Lower lobe of right lung (tissue), 2 donors: Measurements from ENCODE around the gene PPIL4. TPM values are rescaled to one million over a fixed set of nuclear protein-coding genes. Genes with fewer than 3 reads are reported as not detected.
A peak's percentile ranks its signal among the peaks of the same experiment; 100 is the strongest.
"Not testable (repeated sequence)": the region's sequence is repeated elsewhere in the genome, so short reads cannot be mapped to it uniquely, and the experiment has no call there.

Experiments used
- ATAC-seq, 2 donors: fragments of 200-7000 bp; cut with Tn5 transposase; one replicate each; pipeline ENCODE4 v1.9.1; 2020 to 2022; ENCODE audit warnings: mild to moderate bottlenecking in 2 of 2, moderate library complexity in 2 of 2
- DNase-seq: peaks from one replicate; pipeline ENCODE4 v3.0.0-alpha.2; 2020
- H3K27ac ChIP-seq: fragments of 200-600 bp; one replicate; pipeline ENCODE4 v1.8.0; 2022
- H3K27me3 ChIP-seq: fragments of 200-600 bp; one replicate; pipeline ENCODE4 v1.8.0; 2022; ENCODE audit warnings: low read depth
- H3K36me3 ChIP-seq: fragments of 200-600 bp; one replicate; pipeline ENCODE4 v1.8.0; 2022; ENCODE audit warnings: mild to moderate bottlenecking
- H3K4me1 ChIP-seq: fragments of 200-600 bp; one replicate; pipeline ENCODE4 v1.8.0; 2022
- H3K4me3 ChIP-seq: fragments of 200-600 bp; one replicate; pipeline ENCODE4 v1.8.0; 2022; ENCODE audit warnings: mild to moderate bottlenecking
- H3K9me3 ChIP-seq: fragments of 200-600 bp; one replicate; pipeline ENCODE4 v1.8.0; 2022
- CTCF ChIP-seq: fragments of 200-600 bp; IDR thresholded peaks from one replicate; pipeline ENCODE4 v1.8.0; 2022; ENCODE audit warnings: antibody characterized with exemption, mild to moderate bottlenecking
- intact Hi-C: fragments of 100-400 bp; cut with DNase I; formaldehyde crosslinking; loops from one replicate; pipeline ENCODE4 v1.11.0; 2022
- total RNA-seq: library from RNA; stranded (reverse); fragmentation: NEBNext Ultra II Directional; extraction: Animal tissue kit (Norgen Biotek cat#: 25700); gene quantifications from one replicate; pipeline ENCODE4 v1.2.1, GENCODE V29; 2021
- donor health status: DM: no; HTN: yes; CAD: no; lungs with severe emphysema.

The PPIL4 gene
- total RNA-seq, 1 donor from 2014 or later: 28.9 TPM

DNA sequence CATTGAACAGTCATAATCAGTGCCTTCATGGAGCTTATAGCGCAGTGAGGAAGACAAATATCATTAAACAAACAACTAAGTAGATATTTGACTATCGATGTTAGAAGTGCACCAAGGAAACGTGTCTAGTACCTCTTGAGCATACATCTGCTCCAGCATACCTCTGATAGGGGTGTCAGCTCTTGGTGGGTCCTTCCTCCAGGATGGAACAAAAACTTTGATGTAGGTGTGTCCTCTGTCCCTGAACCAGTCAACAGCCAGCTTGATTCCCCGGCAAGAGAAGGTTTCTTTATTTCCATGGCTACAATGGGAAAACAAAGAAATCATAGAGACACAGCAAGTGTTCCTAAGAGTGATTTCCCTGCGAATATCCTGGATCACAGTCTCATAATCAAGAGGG, 84.2 kb downstream of the PPIL4 start:
- peak; percentile 57 to 58 for ATAC-seq
- Histone ChIP-seq H3K27ac (no peak overlapping the region), H3K27me3 (no peaks in the 10 kb centered on the region), H3K4me1 (no peaks in the 10 kb centered on the region), H3K9me3 (no peaks in the 10 kb centered on the region), H3K36me3 (peaks cover 4% of the 10 kb centered on the region), H3K4me3 (no peak overlapping the region)
- TF ChIP-seq CTCF: no peak
- DNase-seq: no peak
- intact Hi-C loops: no loop called here

- H3K36me3 ChIP-seq, DNase-seq, intact Hi-C loops, H3K27ac ChIP-seq, H3K27me3 ChIP-seq, H3K4me1 ChIP-seq, H3K9me3 ChIP-seq, H3K4me3 ChIP-seq: not testable (repeated sequence)
- ATAC-seq: peak in 1 of 2 donors; percentile 77
Observed at GRCh38 chr6:149460249-149460648, 85.6 kb downstream of the PPIL4 start.

DNA sequence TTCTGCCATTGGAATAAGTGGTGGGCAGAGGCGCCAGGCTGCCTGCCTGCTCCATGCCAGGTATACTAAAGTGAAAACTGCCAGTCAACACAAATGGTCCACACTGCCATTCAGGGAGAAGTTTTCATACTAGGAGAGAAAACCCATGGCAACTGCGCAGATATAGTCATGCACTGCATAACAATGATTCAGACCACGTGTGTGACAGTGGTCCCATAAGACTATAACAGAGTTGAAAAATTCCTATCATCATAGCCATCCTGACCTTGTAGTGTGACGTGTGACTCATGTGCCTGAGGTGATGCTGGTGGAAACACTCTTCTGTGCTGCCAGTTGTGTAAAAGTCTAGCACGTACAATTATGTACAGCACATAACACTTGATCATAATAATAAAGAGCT, 86.1 kb downstream of the PPIL4 start:
- Histone ChIP-seq H3K27me3 (no peaks in the 10 kb centered on the region), H3K9me3 (no peaks in the 10 kb centered on the region), H3K4me1 (peaks cover 11% of the 10 kb centered on the region), H3K4me3 (no peak overlapping the region), H3K27ac (no peak overlapping the region), H3K36me3 (peaks cover 4% of the 10 kb centered on the region)
- intact Hi-C loops: no loop called here
- ATAC-seq (peak in 1 of 2 donors; percentile 35), DNase-seq (no peak)
- no peak for TF ChIP-seq CTCF

DNA sequence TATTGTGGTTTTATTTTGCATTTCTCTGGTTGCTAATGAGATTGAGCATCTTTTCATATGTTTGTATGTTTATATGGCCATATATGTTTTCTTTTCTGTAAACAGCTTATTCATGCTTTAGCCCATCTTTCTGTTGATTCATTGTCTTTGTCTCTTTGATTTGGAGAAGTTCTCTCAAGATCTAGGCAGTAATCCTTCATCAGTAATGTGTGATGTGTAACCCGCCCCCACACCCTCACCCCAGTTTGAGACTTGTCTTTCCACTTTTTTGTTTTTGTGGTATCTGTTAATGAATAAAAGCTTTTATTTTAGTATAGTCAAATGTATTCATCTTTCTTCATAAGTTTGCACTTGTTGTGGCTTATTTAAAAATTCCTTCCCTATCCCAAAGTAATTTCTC, 87.0 kb downstream of the PPIL4 start:
- Histone ChIP-seq H3K4me1 (peaks cover 20% of the 10 kb centered on the region), H3K27me3 (no peaks in the 10 kb centered on the region), H3K36me3 (peaks cover 4% of the 10 kb centered on the region), H3K4me3 (no peak overlapping the region), H3K27ac (no peak overlapping the region), H3K9me3 (no peaks in the 10 kb centered on the region)
- DNase-seq (no peak), ATAC-seq (no peak)
- TF ChIP-seq CTCF: no peak
- intact Hi-C loops: no loop called here

DNA sequence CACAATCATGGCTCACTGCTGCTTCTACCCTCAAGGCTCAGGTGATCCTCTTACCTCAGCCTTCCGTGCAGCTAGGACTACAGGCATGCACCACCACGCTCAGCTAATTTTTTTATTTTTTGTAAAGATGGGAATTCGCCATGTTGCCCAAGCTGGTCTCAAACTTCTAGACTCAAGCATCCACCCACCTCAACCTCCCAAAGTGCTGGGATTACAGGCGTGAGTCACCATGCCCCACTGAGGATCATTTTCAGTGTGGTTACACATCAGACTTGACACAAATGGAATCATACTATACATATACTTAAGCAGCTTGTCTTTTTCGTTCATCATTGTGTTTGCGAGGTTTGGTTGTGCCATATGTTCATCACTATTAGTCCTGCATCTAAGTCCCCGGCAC, 87.6 kb downstream of the PPIL4 start:
- intact Hi-C loops: no loop called here
- TF ChIP-seq CTCF: no peak
- ATAC-seq: no peak

GRCh38 chr6:149457316-149457884, 88.4 kb downstream of the PPIL4 start:
- Histone ChIP-seq H3K4me1 (peaks cover 29% of the 10 kb centered on the region), H3K4me3 (no peak overlapping the region), H3K36me3 (peaks cover 4% of the 10 kb centered on the region), H3K27me3 (no peaks in the 10 kb centered on the region), H3K9me3 (no peaks in the 10 kb centered on the region), H3K27ac (no peak overlapping the region)
- DNase-seq: no peak
- intact Hi-C loops: no loop called here
- TF ChIP-seq CTCF: no peak
- no peak for ATAC-seq

More for the DNA sequence above, 87.6 kb downstream of the PPIL4 start:
- Histone ChIP-seq H3K4me1 (peaks cover 27% of the 10 kb centered on the region), H3K27me3 (no peaks in the 10 kb centered on the region), H3K36me3 (peaks cover 4% of the 10 kb centered on the region), H3K9me3 (no peaks in the 10 kb centered on the region), H3K27ac (no peak overlapping the region), H3K4me3 (no peak overlapping the region)
- no peak for DNase-seq
